Limb (tissue), 2 donors: ENCODE results near the gene ELMO3.

Experiments
- DNase-seq, 2 donors: peaks; one replicate each; pipeline ENCODE4 v3.0.0-alpha.2; 2016; ENCODE audit errors: extremely low spot score in 2 of 2

Gene ELMO3

DNA sequence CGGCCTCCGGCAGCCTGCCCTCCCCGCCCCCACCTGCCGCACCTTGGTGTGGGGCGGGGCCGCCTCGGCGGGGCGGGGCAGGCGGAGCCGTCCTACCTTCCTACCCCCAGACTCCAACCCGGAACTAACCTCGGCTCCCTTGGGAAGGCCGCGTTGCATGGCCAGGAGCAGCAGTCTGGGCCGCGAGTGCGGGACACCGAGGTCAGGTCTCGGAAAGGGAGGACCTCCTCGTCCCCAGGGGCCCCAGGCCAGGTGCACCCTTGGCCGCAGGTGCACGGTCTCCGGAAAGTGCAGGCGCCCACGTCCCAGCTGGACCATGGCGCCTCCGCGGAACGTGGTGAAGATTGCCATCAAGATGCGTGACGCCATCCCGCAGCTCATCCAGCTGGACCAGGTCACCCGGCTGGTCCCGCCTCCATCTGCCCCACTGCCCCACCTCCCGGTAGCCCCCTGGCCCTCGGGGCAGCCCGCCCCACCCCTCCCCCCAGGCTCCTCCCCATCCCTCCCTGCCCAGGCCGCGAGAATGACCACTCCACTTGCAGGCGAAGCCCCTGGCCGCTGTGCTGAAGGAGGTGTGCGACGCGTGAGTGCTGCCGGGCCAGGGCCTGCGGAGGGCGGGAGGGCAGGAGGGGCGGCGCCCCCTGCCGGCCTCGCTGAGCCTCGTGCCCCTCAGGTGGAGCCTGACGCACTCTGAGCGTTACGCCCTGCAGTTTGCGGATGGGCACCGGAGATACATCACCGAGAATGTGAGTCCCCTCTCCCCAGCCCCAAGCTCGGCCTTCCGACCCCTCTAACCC lies at the start of gene ELMO3:
Gene ELMO3 (plus strand): TSS at position 121 of the 797 bp plus-strand sequence. CDS start 196 bp downstream, at position 317.
- no peak for DNase-seq

GRCh38 chr16:67149276-67150046 lies 49.5 kb upstream of the ELMO3 start:
- no peak for DNase-seq

- peak; percentile 67 to 78 for DNase-seq
Observed at GRCh38 chr16:67150047-67150832, 48.7 kb upstream of the ELMO3 start.

GRCh38 chr16:67150833-67151396 lies 48.0 kb upstream of the ELMO3 start, which contains the start of gene B3GNT9:
B3GNT9 (minus strand) TSS chr16:67150998; CDS start chr16:67150485, 513 bp downstream.
- peak; percentile 70 to 82 for DNase-seq

DNA sequence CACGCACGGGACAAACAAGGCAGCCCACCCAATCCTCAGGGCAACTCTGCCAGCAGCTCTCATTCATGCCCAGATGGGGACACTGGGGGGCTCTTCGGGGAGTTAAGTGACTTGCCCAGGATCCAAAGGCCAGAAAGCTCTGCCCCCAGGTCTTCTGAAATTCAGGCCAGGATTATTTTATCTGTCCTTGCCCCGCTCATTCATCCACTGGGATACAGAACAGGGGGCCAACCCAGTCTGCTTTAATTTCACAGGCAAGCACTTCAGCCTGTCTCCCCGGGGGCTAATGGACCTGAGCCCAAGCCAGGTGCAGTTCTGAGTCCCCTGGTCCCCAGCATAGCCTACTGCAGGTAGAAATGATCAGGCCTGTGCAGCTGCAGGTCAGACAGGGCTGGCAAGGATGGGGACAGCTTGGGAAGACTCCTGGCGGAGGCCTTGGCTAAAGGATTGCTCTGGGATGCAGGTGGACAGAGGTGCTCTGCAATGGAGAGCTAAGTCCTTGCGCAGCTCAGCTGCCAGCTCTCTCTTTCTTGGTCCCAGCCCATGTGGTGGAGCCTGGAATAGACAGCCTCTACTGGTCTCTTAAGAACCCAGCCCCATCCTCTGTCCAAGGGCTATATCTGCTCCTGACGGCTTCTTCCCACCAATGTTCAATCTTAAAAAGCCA lies 47.4 kb upstream of the ELMO3 start:
- DNase-seq, result no peak

DNA sequence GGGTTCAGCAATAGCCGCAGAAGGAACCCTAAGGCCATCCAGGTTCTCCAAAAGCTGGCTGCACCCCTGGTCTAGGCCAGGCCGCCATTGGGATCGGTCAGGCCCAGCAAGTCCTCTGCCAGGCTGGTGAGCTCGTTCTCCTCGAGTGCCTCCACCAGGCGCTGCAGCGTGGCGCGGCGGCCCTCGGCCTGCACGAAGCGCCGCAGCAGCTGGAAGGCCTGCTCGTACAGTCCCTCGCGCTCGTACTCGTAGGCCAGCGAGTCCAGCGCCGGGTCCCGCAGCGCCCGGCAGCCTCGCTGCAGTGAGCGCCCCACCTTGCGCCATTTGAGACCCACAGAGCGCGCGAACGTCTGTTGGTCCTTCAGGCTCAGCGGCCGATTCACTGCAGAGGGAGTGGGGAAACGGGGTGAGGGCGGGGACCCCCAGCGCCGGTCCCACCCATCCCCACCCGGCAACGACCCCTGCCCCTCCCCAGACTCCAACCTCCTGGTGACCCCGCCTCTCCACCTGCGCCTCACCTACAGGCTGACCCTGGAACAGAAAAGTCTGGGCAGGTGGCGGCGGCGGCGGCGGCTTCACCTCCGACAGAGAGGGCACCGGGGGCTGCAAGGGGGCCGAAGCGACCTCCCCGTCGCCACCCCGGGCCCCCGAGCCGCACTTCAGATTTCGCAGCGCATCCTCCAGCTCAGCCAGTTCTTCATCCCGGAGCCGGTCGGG lies 44.2 kb upstream of the ELMO3 start:
- no peak for DNase-seq

- DNase-seq, result peak; percentile 76 to 88
Observed at GRCh38 chr16:67155295-67156142, 43.4 kb upstream of the ELMO3 start.

GRCh38 chr16:67156143-67156844 lies 42.6 kb upstream of the ELMO3 start:
- DNase-seq, result no peak

DNA sequence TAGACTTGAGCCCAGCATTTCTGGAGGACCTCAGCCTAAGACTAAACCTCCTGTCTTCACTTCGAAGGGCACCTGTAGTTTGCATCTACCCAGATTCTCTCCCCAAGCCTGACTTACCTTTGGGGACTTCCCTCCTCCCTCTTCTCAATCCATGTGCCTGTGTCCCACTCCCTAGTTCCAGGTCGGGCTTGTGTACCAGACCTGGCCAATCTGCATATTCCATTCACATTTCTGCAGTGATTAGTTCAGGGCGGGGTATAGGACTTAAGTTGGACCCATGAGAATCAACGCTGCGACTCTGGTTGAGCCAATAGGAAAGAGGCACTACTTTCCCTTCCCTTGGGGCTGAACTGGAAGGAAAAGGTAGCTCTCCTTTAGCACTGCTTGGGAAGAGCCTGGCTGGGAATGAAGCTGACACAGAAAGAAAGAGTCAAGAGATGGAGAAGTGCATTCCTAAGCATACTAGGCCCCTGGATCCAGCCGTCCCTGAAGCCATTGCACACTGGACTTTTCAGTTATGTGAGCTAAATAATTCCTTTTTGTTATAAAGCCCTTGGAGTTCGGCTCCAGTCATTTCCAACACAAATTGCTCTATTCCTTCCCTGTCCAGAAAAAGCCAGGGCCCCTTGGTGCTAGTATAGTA lies 41.7 kb upstream of the ELMO3 start:
- DNase-seq, result no peak

- DNase-seq, result no peak
Observed at GRCh38 chr16:67157892-67158635, 40.9 kb upstream of the ELMO3 start.

DNA sequence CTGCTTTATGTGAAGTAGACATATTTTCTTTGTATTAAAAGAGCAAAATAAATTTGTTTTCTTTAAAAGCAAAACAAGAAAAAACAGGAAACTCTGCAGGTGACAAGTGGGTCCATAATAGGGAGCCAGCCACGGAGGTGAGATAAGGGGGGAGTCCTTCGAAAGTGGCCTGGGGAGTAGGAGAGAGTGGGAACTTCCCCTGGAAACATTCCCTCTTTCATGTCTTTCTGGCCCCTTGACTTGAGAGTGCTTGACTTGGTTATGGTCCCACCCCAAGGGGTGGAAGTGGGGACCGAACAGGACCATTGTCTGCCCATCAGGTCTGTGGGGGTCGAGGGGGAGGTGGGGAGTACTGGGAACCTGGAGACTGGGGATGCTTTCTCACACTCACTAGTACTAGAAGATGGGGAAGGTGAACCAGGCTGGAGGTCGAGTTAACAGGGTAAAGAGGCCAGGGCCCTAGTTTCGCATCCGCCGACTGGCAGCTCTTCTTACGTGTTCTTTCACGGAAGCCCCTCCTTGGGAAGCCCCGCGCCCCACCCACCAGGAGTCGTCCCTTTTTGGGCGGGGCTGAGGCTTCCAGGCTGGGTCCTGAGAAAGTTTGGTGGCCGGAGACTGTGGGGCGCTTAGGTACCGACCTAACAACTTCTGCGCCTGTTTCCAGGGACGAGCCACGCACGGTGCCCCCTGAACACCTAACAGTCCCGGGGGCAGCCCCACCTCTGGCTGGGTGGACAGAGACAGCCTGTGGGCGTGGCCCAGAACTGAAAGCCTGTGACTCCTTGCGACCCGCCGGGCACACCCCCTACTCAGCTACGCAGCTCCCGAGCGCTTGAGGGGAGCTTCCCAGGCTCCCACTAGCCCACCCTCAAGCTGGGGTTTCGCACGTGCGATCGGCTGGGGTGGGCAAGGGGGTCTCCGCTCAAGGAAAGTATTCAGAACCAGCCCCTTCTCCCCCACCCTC lies 40.0 kb upstream of the ELMO3 start:
- DNase-seq, result peak in 1 of 2 donors; percentile 43

DNA sequence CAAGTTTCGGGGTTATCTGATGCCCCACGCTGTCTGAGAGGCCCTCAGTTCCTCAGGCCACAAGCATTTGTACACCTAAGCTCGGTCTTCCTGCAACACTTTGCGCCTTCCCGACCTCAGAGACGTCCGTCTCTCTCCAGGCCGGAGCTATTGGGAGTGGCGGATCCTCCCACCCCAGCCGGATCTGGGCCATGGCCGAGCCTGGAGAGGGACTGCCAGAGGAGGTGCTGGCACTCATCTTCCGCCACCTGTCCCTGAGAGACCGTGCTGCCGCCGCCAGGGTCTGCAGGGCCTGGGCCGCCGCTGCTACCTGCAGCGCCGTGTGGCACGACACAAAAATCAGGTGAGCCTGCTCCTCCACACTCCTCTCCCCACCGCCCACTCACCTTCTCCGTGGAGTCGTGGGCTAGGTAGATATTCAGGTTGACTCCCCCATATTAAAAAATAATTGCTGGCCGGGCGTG lies 37.3 kb upstream of the ELMO3 start:
- peak in 1 of 2 donors; percentile 23 for DNase-seq

DNA sequence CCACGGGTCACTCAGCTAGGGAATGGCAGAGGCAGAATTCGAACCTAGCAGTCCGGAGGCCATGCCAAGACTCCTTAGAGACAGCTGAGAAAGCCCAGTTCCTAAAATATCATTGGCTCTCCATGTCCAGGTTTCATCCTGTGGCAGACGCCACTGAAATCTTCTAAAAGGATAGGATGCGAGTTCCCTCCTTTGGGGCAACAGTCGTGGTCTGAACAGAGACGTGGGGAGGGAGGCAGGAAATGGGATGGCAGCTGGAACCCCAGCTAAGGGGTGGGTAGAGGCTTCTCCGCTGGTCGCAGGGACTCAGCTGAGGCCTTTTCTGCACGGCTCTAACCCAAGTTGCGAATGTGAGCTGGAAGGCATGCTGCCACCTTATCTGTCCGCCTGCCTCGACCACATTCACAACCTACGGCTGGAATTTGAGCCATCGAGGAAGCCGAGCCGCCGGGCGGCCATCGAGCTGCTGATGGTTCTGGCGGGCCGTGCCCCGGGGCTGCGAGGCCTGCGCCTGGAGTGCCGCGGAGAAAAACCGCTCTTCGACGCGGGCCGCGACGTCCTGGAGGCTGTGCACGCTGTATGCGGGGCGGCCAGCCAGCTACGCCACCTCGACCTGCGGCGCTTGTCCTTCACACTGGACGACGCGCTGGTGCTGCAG lies 36.3 kb upstream of the ELMO3 start:
- DNase-seq, result no peak

DNA sequence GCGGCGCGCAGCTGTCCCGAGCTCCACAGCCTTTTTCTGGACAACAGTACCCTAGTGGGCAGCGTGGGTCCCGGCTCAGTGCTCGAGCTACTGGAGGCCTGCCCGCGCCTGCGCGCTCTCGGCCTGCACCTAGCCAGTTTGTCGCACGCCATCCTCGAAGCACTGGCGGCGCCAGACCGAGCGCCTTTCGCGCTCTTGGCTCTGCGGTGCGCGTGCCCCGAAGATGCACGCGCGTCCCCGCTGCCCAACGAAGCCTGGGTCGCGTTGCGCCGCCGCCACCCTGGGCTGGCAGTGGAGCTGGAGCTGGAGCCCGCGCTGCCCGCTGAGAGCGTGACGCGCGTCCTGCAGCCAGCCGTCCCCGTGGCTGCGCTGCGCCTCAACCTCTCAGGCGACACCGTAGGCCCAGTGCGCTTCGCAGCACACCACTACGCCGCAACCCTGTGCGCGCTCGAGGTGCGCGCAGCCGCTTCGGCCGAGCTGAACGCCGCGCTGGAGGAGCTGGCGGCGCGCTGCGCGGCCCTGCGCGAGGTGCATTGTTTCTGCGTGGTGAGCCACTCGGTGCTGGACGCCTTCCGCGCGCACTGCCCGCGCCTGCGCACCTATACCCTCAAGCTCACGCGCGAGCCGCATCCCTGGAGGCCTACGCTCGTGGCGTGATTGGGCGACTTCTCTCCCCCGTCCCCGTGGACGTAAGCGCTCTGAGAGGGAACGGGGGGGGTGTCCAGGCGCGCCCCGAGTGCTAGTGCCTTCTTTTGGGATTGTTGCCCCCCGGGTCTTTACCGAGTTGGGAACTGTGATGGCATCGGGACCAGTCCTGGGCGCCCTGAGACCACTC lies 35.5 kb upstream of the ELMO3 start:
- DNase-seq, result peak in 1 of 2 donors; percentile 81
